HG03108 (cell line): ENCODE data around the gene MTFP1.
"Not testable (repeated sequence)": the region's sequence is repeated elsewhere in the genome, so short reads cannot be mapped to it uniquely, and the experiment has no call there.

Experiments used
- ATAC-seq: cut with Tn5 transposase; IDR thresholded peaks from one replicate; pipeline ENCODE4 v1.9.1; 2021; ENCODE audit warnings: moderate library complexity; ENCODE audit not compliant: unreplicated experiment

MTFP1 gene

GRCh38 chr22:30402028-30402765 is 23.4 kb upstream of the MTFP1 start:
- no peak for ATAC-seq

GRCh38 chr22:30402766-30403104 is 22.8 kb upstream of the MTFP1 start:
- not testable (repeated sequence) for ATAC-seq

- no peak for ATAC-seq
These were observed 21.3 kb upstream of the MTFP1 start for GRCh38 chr22:30404307-30404706.

- no peak for ATAC-seq
These were observed 19.8 kb upstream of the MTFP1 start for GRCh38 chr22:30405731-30406130.

GRCh38 chr22:30406400-30406799 is 19.2 kb upstream of the MTFP1 start:
- ATAC-seq, result no peak

- no peak for ATAC-seq
These were observed 17.0 kb upstream of the MTFP1 start for GRCh38 chr22:30408388-30409102.

- ATAC-seq, result no peak
These were observed 13.8 kb upstream of the MTFP1 start for GRCh38 chr22:30411780-30412179.

- ATAC-seq, result no peak
These were observed 12.6 kb upstream of the MTFP1 start for GRCh38 chr22:30413001-30413400.

- ATAC-seq, result no peak
These were observed 11.6 kb upstream of the MTFP1 start for GRCh38 chr22:30413745-30414524.

GRCh38 chr22:30414525-30415047 is 11.0 kb upstream of the MTFP1 start:
- ATAC-seq, result no peak

- no peak for ATAC-seq
These were observed 9.2 kb upstream of the MTFP1 start for GRCh38 chr22:30416403-30416802.

GRCh38 chr22:30416837-30417236 is 8.7 kb upstream of the MTFP1 start:
- no peak for ATAC-seq

- no peak for ATAC-seq
These were observed 5.0 kb upstream of the MTFP1 start for GRCh38 chr22:30420347-30421125.

GRCh38 chr22:30421695-30422480 is 3.7 kb upstream of the MTFP1 start:
- no peak for ATAC-seq

- no peak for ATAC-seq
These were observed 2.9 kb upstream of the MTFP1 start for GRCh38 chr22:30422481-30423300.

- peak; percentile 22 for ATAC-seq
These were observed 2.1 kb upstream of the MTFP1 start for GRCh38 chr22:30423301-30423958.

- ATAC-seq, result peak; percentile 70
These were observed 1.5 kb upstream of the MTFP1 start for GRCh38 chr22:30423959-30424533.
